HL-60 (cell line): ENCODE results near the gene ZNF319.
A peak's percentile ranks its signal among the peaks of the same experiment; 100 is the strongest.

Experiments used
- DNase-seq, 2 experiments: peaks; one replicate each; pipeline ENCODE4 v3.0.0-alpha.2; 2010 to 2020; ENCODE audit warnings: low read depth in 1 of 2, low spot score in 1 of 2
- H3K27ac ChIP-seq: fragments of 250-450 bp; sonication (Bioruptor Pico); replicated peaks from 2 replicates; pipeline ENCODE4 v1.5.1; 2020; ENCODE audit warnings: mild to moderate bottlenecking, moderate library complexity
- H3K27me3 ChIP-seq: fragments of 250-450 bp; sonication (Bioruptor Pico); 2 replicates; pipeline ENCODE4 v1.5.1; 2021; ENCODE audit warnings: mild to moderate bottlenecking, moderate library complexity; ENCODE audit not compliant: insufficient read depth, poor library complexity, severe bottlenecking
- H3K4me3 ChIP-seq: replicated peaks from 2 replicates; pipeline ENCODE4 v1.5.1; 2011; ENCODE audit warnings: mild to moderate bottlenecking, control low read depth, low read length; ENCODE audit not compliant: insufficient read depth
- CTCF ChIP-seq: IDR thresholded peaks from one replicate; pipeline ENCODE4 v1.5.1; 2011; ENCODE audit warnings: low read length, control low read depth, inconsistent platforms; ENCODE audit not compliant: insufficient read depth
- GABPA ChIP-seq: IDR thresholded peaks from 2 replicates; pipeline ENCODE4 v1.6.1; 2012; ENCODE audit warnings: low read depth
- POLR2AphosphoS5 ChIP-seq: IDR thresholded peaks from 2 replicates; pipeline ENCODE4 v1.6.1; 2012; ENCODE audit warnings: low read depth
- REST ChIP-seq: IDR thresholded peaks from 2 replicates; pipeline ENCODE4 v1.6.1; 2012; ENCODE audit warnings: low read depth; ENCODE audit not compliant: insufficient replicate concordance
- SPI1 ChIP-seq: IDR thresholded peaks from 2 replicates; pipeline ENCODE4 v1.6.1; 2012; ENCODE audit warnings: low read depth, mild to moderate bottlenecking, borderline replicate concordance

The ZNF319 gene

GRCh38 chr16:58032710-58033293 is 32.3 kb upstream of the ZNF319 start:
- no peak for DNase-seq
- Histone ChIP-seq H3K27me3 (no peaks in the 10 kb centered on the region), H3K4me3 (no peak overlapping the region), H3K27ac (no peak overlapping the region)
- TF ChIP-seq CTCF (no peak), REST (no peak), SPI1 (no peak), GABPA (no peak), POLR2AphosphoS5 (no peak)

- Histone ChIP-seq H3K27me3 (peaks cover 12% of the 10 kb centered on the region), H3K27ac (no peak overlapping the region), H3K4me3 (no peak overlapping the region)
- DNase-seq, result peak; percentile 19 to 20
- TF ChIP-seq GABPA (no peak), CTCF (no peak), SPI1 (no peak)
Observed at GRCh38 chr16:58031016-58031800, 30.7 kb upstream of the ZNF319 start.

- no peak for DNase-seq
- Histone ChIP-seq H3K4me3 (no peak overlapping the region), H3K27me3 (peaks cover 13% of the 10 kb centered on the region), H3K27ac (no peak overlapping the region)
- TF ChIP-seq SPI1 (no peak), REST (no peak), POLR2AphosphoS5 (no peak), CTCF (no peak), GABPA (no peak)
Observed at GRCh38 chr16:58030136-58030840, 29.8 kb upstream of the ZNF319 start.
